ENCODE data around the gene CLIP2. TPM values are rescaled to one million over a fixed set of nuclear protein-coding genes. Genes with fewer than 3 reads are reported as not detected.

The CLIP2 gene
- total and polyA plus RNA-seq, 2 donors from 2014 or later: 5.8 to 19.1 TPM

GRCh38 chr7:74299401-74299800 lies 10.2 kb downstream of the CLIP2 start:
- TF ChIP-seq CTCF (IDR thresholded peaks at IDR 0.05; ENCODE audit: borderline replicate concordance, extremely low read depth, insufficient read depth): no peak
- Histone ChIP-seq H3K4me1 (ENCODE audit: control insufficient read depth in 2 of 3, insufficient read depth in 2 of 3, low read depth in 1 of 3, low read length in 3 of 3) (peaks cover 0 to 5% (median 0%) of the 10 kb centered on the region in 3 donors), H3K4me3 (ENCODE audit: low read length in 3 of 3) (no peak overlapping the region), H3K9me3 (ENCODE audit: control insufficient read depth in 2 of 3, insufficient read depth in 1 of 3, low read length in 3 of 3) (no peaks in the 10 kb centered on the region), H3K27me3 (ENCODE audit: control insufficient read depth, insufficient read depth, low read length) (no peaks in the 10 kb centered on the region), H3K36me3 (ENCODE audit: control insufficient read depth in 2 of 3, insufficient read depth in 3 of 3, low read length in 3 of 3) (no peaks in the 10 kb centered on the region), H3K9ac (ENCODE audit: low read length in 3 of 3) (no peak overlapping the region), H3K27ac (ENCODE audit: low read depth in 2 of 2, low read length in 2 of 2) (no peak overlapping the region)
- FAIRE-seq: no peak
- DNase-seq: no peak
- intact Hi-C loops (cut with DNase I): no loop called here

- Histone ChIP-seq H3K9ac (ENCODE audit: low read length in 3 of 3) (no peak overlapping the region), H3K27me3 (ENCODE audit: control insufficient read depth, insufficient read depth, low read length) (no peaks in the 10 kb centered on the region), H3K27ac (ENCODE audit: low read depth in 2 of 2, low read length in 2 of 2) (no peak overlapping the region), H3K36me3 (ENCODE audit: control insufficient read depth in 2 of 3, insufficient read depth in 3 of 3, low read length in 3 of 3) (no peaks in the 10 kb centered on the region), H3K4me1 (ENCODE audit: control insufficient read depth in 2 of 3, insufficient read depth in 2 of 3, low read depth in 1 of 3, low read length in 3 of 3) (peaks cover 0 to 2% (median 0%) of the 10 kb centered on the region in 3 donors), H3K9me3 (ENCODE audit: control insufficient read depth in 2 of 3, insufficient read depth in 1 of 3, low read length in 3 of 3) (no peaks in the 10 kb centered on the region), H3K4me3 (ENCODE audit: low read length in 3 of 3) (no peak overlapping the region)
- no peak for TF ChIP-seq CTCF (IDR thresholded peaks at IDR 0.05; ENCODE audit: borderline replicate concordance, extremely low read depth, insufficient read depth)
- FAIRE-seq (no peak), DNase-seq (no peak)
- intact Hi-C loops (cut with DNase I): no loop called here
Observed at GRCh38 chr7:74300926-74301325, 11.7 kb downstream of the CLIP2 start.

- no peak for TF ChIP-seq CTCF (IDR thresholded peaks at IDR 0.05; ENCODE audit: borderline replicate concordance, extremely low read depth, insufficient read depth)
- no peak overlapping the region for H3K9ac ChIP-seq (ENCODE audit: low read length in 3 of 3)
- intact Hi-C loops (cut with DNase I): no loop called here
- DNase-seq: no peak
- H3K9me3 ChIP-seq (ENCODE audit: control insufficient read depth in 2 of 3, insufficient read depth in 1 of 3, low read length in 3 of 3): no peaks in the 10 kb centered on the region
- no peak overlapping the region for H3K27ac ChIP-seq (ENCODE audit: low read depth in 2 of 2, low read length in 2 of 2)
- H3K36me3 ChIP-seq (ENCODE audit: control insufficient read depth in 2 of 3, insufficient read depth in 3 of 3, low read length in 3 of 3): no peaks in the 10 kb centered on the region
- H3K4me1 ChIP-seq (ENCODE audit: control insufficient read depth in 2 of 3, insufficient read depth in 2 of 3, low read depth in 1 of 3, low read length in 3 of 3): peaks cover 0 to 4% (median 0%) of the 10 kb centered on the region in 3 donors
- H3K4me3 ChIP-seq (ENCODE audit: low read length in 3 of 3): no peak overlapping the region
- no peaks in the 10 kb centered on the region for H3K27me3 ChIP-seq (ENCODE audit: control insufficient read depth, insufficient read depth, low read length)
- FAIRE-seq: no peak
Observed at GRCh38 chr7:74302745-74303221, 13.6 kb downstream of the CLIP2 start.

GRCh38 chr7:74304550-74304949 lies 15.3 kb downstream of the CLIP2 start:
- Histone ChIP-seq H3K36me3 (ENCODE audit: control insufficient read depth in 2 of 3, insufficient read depth in 3 of 3, low read length in 3 of 3) (no peaks in the 10 kb centered on the region), H3K27me3 (ENCODE audit: control insufficient read depth, insufficient read depth, low read length) (no peaks in the 10 kb centered on the region), H3K9ac (ENCODE audit: low read length in 3 of 3) (no peak overlapping the region), H3K4me1 (ENCODE audit: control insufficient read depth in 2 of 3, insufficient read depth in 2 of 3, low read depth in 1 of 3, low read length in 3 of 3) (peaks cover 0 to 4% (median 0%) of the 10 kb centered on the region in 3 donors), H3K9me3 (ENCODE audit: control insufficient read depth in 2 of 3, insufficient read depth in 1 of 3, low read length in 3 of 3) (no peaks in the 10 kb centered on the region), H3K4me3 (ENCODE audit: low read length in 3 of 3) (no peak overlapping the region), H3K27ac (ENCODE audit: low read depth in 2 of 2, low read length in 2 of 2) (no peak overlapping the region)
- DNase-seq (no peak), FAIRE-seq (no peak)
- TF ChIP-seq CTCF (IDR thresholded peaks at IDR 0.05; ENCODE audit: borderline replicate concordance, extremely low read depth, insufficient read depth): no peak
- intact Hi-C loops (cut with DNase I): no loop called here

Measured in kidney (tissue), 14 donors.